GM10248 (cell line): Measurements from ENCODE around the gene TAPBPL.
A peak's percentile ranks its signal among the peaks of the same experiment; 100 is the strongest.
"Not testable (repeated sequence)": the region's sequence is repeated elsewhere in the genome, so short reads cannot be mapped to it uniquely, and the experiment has no call there.

Experiments used
- CTCF ChIA-PET: fragments of 300-600 bp; sonication (Branson Sonifier 250); formaldehyde crosslinking; extraction: SDS; loops from one replicate; lab custom pipeline; 2021; ENCODE audit warnings: antibody characterized with exemption; lab: Yijun Ruan, JAX
- POLR2A ChIA-PET: fragments of 350-650 bp; sonication (Branson Sonifier 250); formaldehyde crosslinking; extraction: SDS; loops from one replicate; lab custom pipeline; 2020; ENCODE audit warnings: antibody characterized with exemption; lab: Yijun Ruan, JAX
- DNase-seq: peaks from one replicate; pipeline ENCODE4 v3.0.0; 2012; ENCODE audit errors: extremely low spot score
- TF ChIP-seq, protein P1 (sequence below): IDR thresholded peaks from 2 replicates; pipeline ENCODE4 v1.5.1; 2012; ENCODE audit warnings: mild to moderate bottlenecking, low read depth; ENCODE audit errors: extremely low read depth, missing control alignments, control extremely low read depth

The TAPBPL gene

GRCh38 chr12:6465467-6466183, 13.8 kb downstream of the TAPBPL start:
- ChIA-PET CTCF (interaction anchor here (0.7 to 3.7 kb wide), 41 partner anchors 9 to 401 kb away, joined by 3 to 89 read pairs (median 5); partner anchors contain the start of genes CD27, GAPDH, LPAR5 and MRPL51), POLR2A (interaction anchor here (0.5 to 1.5 kb wide), 6 partner anchors 16 to 142 kb away, joined by 3 to 6 read pairs (median 4); partner anchors contain the start of gene GAPDH)
- no peak for DNase-seq
- TF ChIP-seq, protein P1, sequence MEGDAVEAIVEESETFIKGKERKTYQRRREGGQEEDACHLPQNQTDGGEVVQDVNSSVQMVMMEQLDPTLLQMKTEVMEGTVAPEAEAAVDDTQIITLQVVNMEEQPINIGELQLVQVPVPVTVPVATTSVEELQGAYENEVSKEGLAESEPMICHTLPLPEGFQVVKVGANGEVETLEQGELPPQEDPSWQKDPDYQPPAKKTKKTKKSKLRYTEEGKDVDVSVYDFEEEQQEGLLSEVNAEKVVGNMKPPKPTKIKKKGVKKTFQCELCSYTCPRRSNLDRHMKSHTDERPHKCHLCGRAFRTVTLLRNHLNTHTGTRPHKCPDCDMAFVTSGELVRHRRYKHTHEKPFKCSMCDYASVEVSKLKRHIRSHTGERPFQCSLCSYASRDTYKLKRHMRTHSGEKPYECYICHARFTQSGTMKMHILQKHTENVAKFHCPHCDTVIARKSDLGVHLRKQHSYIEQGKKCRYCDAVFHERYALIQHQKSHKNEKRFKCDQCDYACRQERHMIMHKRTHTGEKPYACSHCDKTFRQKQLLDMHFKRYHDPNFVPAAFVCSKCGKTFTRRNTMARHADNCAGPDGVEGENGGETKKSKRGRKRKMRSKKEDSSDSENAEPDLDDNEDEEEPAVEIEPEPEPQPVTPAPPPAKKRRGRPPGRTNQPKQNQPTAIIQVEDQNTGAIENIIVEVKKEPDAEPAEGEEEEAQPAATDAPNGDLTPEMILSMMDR = peak; percentile 86

DNA sequence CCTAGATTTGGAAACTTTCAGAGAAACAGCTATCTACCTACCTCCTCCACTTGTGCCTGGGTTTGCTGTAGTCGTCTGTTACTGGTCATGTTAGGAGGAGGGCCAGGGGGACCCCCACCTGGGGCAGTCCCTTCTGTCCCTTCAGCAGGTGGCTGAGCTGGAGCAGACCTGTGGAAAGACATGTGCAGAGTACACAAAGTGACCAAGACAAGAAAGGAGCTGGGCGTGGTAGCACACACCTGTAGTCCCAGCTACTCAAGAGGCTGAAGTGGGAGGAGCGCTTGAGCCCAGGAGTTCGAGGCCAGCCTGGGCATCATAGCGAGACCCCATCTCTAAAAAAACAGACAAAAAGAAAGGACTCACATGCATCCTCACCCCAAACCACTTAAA, 14.3 kb downstream of the TAPBPL start:
- POLR2A ChIA-PET = interaction anchor here (0.5 to 1.4 kb wide), 3 partner anchors 10 to 40 kb away, joined by 3 to 5 read pairs (median 4); no protein-coding TSS in a partner anchor
- no peak for DNase-seq
- CTCF ChIA-PET = interaction anchor here (0.7 to 3.7 kb wide), 33 partner anchors 8 to 401 kb away, joined by 3 to 89 read pairs (median 5); partner anchors contain the start of genes CD27, GAPDH, MRPL51 and TAPBPL
- TF ChIP-seq, protein P1 = no peak

GRCh38 chr12:6466751-6467150, 14.9 kb downstream of the TAPBPL start:
- POLR2A ChIA-PET = interaction anchor here (0.5 to 1.4 kb wide), 2 partner anchors 10 to 41 kb away, joined by 3 to 4 read pairs; no protein-coding TSS in a partner anchor
- DNase-seq = not testable (repeated sequence)
- CTCF ChIA-PET = interaction anchor here (1.1 to 3.7 kb wide), 8 partner anchors 13 to 138 kb away, joined by 3 to 89 read pairs (median 20); partner anchors contain the start of genes CD27, MRPL51 and TAPBPL

GRCh38 chr12:6467571-6468282, 15.9 kb downstream of the TAPBPL start:
- ChIA-PET CTCF (interaction anchor here (1.1 kb wide), 2 partner anchors 44 to 70 kb away, joined by 3 read pairs; no protein-coding TSS in a partner anchor), POLR2A (interaction anchor here (1.4 kb wide), 1 partner anchor 26 kb away, joined by 4 read pairs; the partner anchor contains the start of gene MRPL51)
- DNase-seq = not testable (repeated sequence)

DNA sequence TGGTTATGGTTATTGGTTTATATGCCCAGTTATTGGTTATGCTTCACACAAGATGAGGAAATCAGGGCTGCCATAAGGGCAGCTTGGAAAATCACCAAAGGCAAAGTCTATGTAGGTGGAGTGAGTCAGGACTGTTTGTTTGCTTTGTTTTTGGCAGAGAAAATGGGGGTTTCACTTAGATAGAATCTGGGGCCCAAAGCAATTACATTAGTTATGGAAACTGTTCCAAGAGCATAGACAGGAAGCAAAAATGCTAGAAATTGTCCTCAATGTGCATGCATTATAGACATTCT, 16.4 kb downstream of the TAPBPL start:
- ChIA-PET POLR2A (interaction anchor here (0.9 to 1.4 kb wide), 2 partner anchors 7 to 25 kb away, joined by 4 to 5 read pairs; partner anchors contain the start of gene MRPL51), CTCF (interaction anchor here (1.1 kb wide), 2 partner anchors 44 to 69 kb away, joined by 3 read pairs; no protein-coding TSS in a partner anchor)
- TF ChIP-seq, protein P1 = no peak
- no peak for DNase-seq

GRCh38 chr12:6469092-6469491, 17.2 kb downstream of the TAPBPL start:
- TF ChIP-seq, protein P1 = no peak
- POLR2A ChIA-PET = interaction anchor here (0.9 to 2.8 kb wide), 6 partner anchors 8 to 70 kb away, joined by 4 to 73 read pairs (median 12); partner anchors contain the start of gene MRPL51
- DNase-seq = no peak
- CTCF ChIA-PET = interaction anchor here (1.1 to 3.1 kb wide), 4 partner anchors 8 to 69 kb away, joined by 3 to 31 read pairs (median 9); partner anchors contain the start of gene MRPL51
